ENCODE measurements around the gene INPP4A. TPM values are rescaled to one million over a fixed set of nuclear protein-coding genes. Genes with fewer than 3 reads are reported as not detected.

Gene INPP4A
- total RNA-seq, 4 donors from 2014 or later = 13.6 to 25.2 (median 17.2) TPM

DNA sequence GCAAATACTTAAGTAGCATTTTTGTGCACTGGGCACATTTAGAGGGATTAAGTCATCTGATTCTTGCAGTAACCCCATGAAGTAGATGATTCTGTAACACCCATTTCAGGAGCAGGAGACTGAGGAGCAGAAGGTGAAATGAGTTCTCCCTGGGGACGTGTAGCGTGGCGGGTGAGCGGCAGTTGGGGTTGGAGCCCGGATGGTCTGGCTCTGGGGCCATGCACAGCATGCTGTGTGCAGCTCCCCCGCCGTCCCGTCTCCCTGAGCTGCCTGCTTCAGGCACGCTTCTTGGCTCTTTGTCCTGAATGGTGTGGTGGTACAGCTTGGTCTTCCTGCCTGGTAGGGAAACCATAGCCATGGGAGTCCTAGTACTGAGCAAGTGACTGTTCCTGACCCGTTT lies 32.4 kb downstream of the INPP4A start:
- Histone ChIP-seq H3K27me3 (no peaks in the 10 kb centered on the region), H3K4me3 (no peak overlapping the region), H3K27ac (no peak overlapping the region), H3K4me1 (peaks cover 25% of the 10 kb centered on the region), H3K36me3 (no peaks in the 10 kb centered on the region), H3K9me3 (no peaks in the 10 kb centered on the region)
- TF ChIP-seq, protein P1, sequence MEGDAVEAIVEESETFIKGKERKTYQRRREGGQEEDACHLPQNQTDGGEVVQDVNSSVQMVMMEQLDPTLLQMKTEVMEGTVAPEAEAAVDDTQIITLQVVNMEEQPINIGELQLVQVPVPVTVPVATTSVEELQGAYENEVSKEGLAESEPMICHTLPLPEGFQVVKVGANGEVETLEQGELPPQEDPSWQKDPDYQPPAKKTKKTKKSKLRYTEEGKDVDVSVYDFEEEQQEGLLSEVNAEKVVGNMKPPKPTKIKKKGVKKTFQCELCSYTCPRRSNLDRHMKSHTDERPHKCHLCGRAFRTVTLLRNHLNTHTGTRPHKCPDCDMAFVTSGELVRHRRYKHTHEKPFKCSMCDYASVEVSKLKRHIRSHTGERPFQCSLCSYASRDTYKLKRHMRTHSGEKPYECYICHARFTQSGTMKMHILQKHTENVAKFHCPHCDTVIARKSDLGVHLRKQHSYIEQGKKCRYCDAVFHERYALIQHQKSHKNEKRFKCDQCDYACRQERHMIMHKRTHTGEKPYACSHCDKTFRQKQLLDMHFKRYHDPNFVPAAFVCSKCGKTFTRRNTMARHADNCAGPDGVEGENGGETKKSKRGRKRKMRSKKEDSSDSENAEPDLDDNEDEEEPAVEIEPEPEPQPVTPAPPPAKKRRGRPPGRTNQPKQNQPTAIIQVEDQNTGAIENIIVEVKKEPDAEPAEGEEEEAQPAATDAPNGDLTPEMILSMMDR (IDR thresholded peaks at IDR 0.05) = no peak
- TF ChIP-seq EP300 (IDR thresholded peaks at IDR 0.05) (no peak), POLR2AphosphoS5 (IDR thresholded peaks at IDR 0.05) (no peak), POLR2A (IDR thresholded peaks at IDR 0.05) (no peak)
- peak in 1 of 2 donors; percentile 46 for DNase-seq (ENCODE audit: low spot score in 2 of 2)
- over 99% methylated on average over 9 of the region's 10 CpGs for WGBS

DNA sequence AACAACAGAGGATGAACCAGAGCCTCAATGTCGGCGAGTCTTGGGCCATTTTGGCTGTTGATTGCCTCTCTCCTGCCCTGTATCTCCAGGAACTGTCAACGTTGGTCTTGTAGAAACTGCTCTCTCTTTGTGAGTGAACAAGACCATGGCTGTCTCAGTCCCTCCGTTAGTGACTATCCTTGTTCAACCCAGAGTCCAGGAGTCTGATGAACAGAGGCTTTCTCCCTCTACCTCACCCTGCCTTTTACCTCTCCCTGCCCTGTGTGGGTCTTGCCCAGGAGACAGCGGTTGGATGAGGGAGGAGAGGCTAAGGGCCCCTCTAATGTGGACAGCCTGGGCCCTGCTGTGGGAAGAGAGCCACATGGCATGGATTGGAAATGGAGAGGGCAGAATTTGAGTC lies 32.8 kb downstream of the INPP4A start:
- no peaks in the 10 kb centered on the region for H3K27me3 ChIP-seq
- H3K4me3 ChIP-seq = no peak overlapping the region
- TF ChIP-seq POLR2AphosphoS5 (IDR thresholded peaks at IDR 0.05) = no peak
- TF ChIP-seq, protein P1 (IDR thresholded peaks at IDR 0.05) = no peak
- TF ChIP-seq EP300 (IDR thresholded peaks at IDR 0.05) = no peak
- TF ChIP-seq POLR2A (IDR thresholded peaks at IDR 0.05) = no peak
- H3K36me3 ChIP-seq = no peaks in the 10 kb centered on the region
- H3K4me1 ChIP-seq = peaks cover 21% of the 10 kb centered on the region
- peak in 1 of 2 donors; percentile 9 for DNase-seq (ENCODE audit: low spot score in 2 of 2)
- WGBS = 100% methylated on average over 5 of the region's 5 CpGs
- H3K9me3 ChIP-seq = no peaks in the 10 kb centered on the region
- H3K27ac ChIP-seq = no peak overlapping the region

DNA sequence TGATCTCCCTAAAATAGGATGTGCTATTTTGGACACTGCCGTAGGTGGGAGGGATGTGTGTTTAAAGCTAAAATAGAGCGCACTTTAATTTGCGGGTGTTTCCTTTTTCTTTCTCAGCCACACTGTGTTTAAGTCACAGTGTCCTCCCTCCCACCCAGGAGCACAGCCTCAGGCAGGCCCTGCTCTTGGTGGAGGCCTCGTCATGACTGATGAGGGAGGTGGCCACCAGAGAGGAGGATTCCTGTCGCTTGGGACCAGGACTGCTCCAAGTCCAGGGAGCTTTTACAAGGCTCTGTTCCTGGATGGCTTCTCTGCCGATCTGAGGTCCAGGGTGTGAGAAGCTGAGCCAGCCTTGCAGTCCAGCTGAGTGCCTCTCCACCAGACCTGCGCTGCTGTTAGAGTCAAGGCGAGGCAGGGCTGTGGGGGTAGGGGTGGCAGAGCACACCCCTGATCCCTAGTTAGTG lies 33.5 kb downstream of the INPP4A start:
- WGBS = 77% methylated on average over 5 of the region's 8 CpGs
- peaks cover 21% of the 10 kb centered on the region for H3K4me1 ChIP-seq

DNA sequence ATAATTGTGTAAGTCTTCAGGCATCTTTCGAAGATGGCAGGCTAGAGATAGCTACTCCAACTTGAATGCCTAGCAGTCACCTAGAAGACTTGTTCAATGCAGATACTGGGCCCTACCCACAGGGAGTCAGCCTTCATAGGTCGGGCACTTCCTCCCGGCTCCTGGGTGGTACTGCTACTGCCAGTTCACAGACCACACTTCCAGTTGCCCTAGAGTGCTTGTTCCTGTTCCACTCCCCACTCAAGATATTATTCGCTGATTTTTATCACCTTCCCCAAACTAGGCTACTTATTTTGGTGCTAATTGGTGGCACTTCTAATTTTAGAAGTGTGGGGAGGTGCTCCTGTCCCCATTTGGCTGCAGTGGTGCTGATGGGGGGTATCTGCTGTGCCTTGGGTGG lies 34.2 kb downstream of the INPP4A start:
- Histone ChIP-seq H3K27ac (no peak overlapping the region), H3K4me1 (peaks cover 21% of the 10 kb centered on the region), H3K36me3 (no peaks in the 10 kb centered on the region), H3K9me3 (no peaks in the 10 kb centered on the region), H3K4me3 (no peak overlapping the region), H3K27me3 (no peaks in the 10 kb centered on the region)
- TF ChIP-seq, protein P1 (IDR thresholded peaks at IDR 0.05) = no peak
- TF ChIP-seq POLR2A (IDR thresholded peaks at IDR 0.05) = no peak
- no peak for TF ChIP-seq POLR2AphosphoS5 (IDR thresholded peaks at IDR 0.05)
- no peak for TF ChIP-seq EP300 (IDR thresholded peaks at IDR 0.05)
- peak in 1 of 2 donors; percentile 43 for DNase-seq (ENCODE audit: low spot score in 2 of 2)
- WGBS = 77% methylated on average over 4 of the region's 4 CpGs

More for the DNA sequence above, 33.5 kb downstream of the INPP4A start:
- DNase-seq (ENCODE audit: low spot score in 2 of 2) = no peak
- H3K9me3 ChIP-seq = no peaks in the 10 kb centered on the region
- TF ChIP-seq EP300 (IDR thresholded peaks at IDR 0.05) (no peak), POLR2AphosphoS5 (IDR thresholded peaks at IDR 0.05) (no peak), POLR2A (IDR thresholded peaks at IDR 0.05) (no peak)
- TF ChIP-seq, protein P1 (IDR thresholded peaks at IDR 0.05) = no peak
- H3K4me3 ChIP-seq = no peak overlapping the region
- H3K27me3 ChIP-seq = no peaks in the 10 kb centered on the region
- no peaks in the 10 kb centered on the region for H3K36me3 ChIP-seq
- no peak overlapping the region for H3K27ac ChIP-seq

DNA sequence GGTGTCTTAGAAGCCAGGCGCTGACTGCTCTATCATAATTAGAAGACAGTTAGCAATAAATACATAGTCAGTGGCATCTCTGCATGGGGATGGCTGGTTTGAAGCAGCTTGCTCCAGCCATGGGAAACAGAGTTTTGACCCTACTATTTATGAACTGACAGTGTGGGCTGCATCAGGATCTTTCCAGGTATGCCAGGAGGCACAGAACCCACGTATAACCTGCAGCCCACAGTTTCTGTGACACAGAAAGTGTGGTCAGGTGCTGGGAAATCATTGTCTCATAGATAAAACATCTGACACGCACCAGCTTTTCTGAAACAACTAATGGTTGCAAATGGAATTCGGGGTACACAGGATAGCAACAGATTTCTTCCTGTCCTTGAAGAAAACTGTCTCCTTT lies 34.7 kb downstream of the INPP4A start:
- 43% methylated on average over 3 of the region's 4 CpGs for WGBS
- H3K4me1 ChIP-seq = peaks cover 21% of the 10 kb centered on the region

More for the DNA sequence above, 34.7 kb downstream of the INPP4A start:
- DNase-seq (ENCODE audit: low spot score in 2 of 2) = no peak
- no peaks in the 10 kb centered on the region for H3K36me3 ChIP-seq
- no peak overlapping the region for H3K4me3 ChIP-seq
- no peaks in the 10 kb centered on the region for H3K27me3 ChIP-seq
- TF ChIP-seq POLR2A (IDR thresholded peaks at IDR 0.05) (no peak), EP300 (IDR thresholded peaks at IDR 0.05) (no peak), POLR2AphosphoS5 (IDR thresholded peaks at IDR 0.05) (no peak)
- TF ChIP-seq, protein P1 (IDR thresholded peaks at IDR 0.05) = no peak
- H3K9me3 ChIP-seq = no peaks in the 10 kb centered on the region
- H3K27ac ChIP-seq = no peak overlapping the region
